Measurements from ENCODE around the gene SLC40A1.

DNA sequence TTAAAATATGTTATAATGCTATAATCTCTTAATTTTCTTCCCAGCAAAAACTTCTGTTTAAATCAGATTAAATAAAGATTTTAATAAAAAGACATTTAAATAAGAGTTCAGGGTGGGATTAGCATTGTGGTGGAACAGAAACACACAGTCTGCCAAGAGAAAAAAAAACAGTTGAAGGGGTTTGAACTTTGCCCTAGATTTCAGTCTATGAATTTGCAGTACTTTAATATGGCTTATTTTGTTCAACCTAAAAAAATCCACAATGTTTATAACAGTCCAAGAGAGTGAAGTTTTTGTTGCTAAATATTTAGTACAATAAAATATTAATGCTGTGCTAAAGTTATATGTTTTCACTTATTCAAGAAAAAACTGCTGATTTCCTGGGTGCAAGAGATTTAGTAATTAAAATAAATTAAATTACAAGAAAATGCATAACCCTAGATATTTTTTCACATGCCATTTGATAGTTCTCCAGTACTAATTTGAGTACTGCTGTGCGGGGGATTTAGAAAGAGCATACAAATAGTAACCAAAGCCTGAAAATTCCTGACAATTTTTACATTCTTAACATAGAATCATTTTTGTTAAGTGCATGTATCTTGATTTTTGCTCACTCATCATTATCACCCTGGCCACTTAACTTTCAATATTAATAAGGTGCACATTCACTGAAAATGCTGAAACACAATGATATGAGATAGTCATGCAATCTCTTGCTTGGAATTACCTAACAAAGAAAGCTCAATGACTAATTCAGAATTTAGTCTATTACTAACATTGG is 52.6 kb downstream of the SLC40A1 start:
- no peak for TF ChIP-seq CTCF (conservative IDR thresholded peaks at IDR 0.05; ENCODE audit: low read depth, low read length)
- no peak for TF ChIP-seq EZH2 (IDR thresholded peaks at IDR 0.05; ENCODE audit: low read length, unreplicated experiment)

Measured in PC-3 (cell line).